ENCODE measurements around the gene NUDT8. TPM values are rescaled to one million over a fixed set of nuclear protein-coding genes. Genes with fewer than 3 reads are reported as not detected.
"Not testable (repeated sequence)": the region's sequence is repeated elsewhere in the genome, so short reads cannot be mapped to it uniquely, and the experiment has no call there.

NUDT8 gene
- total RNA-seq, 1 experiment from 2014 or later, result 17.0 TPM

DNA sequence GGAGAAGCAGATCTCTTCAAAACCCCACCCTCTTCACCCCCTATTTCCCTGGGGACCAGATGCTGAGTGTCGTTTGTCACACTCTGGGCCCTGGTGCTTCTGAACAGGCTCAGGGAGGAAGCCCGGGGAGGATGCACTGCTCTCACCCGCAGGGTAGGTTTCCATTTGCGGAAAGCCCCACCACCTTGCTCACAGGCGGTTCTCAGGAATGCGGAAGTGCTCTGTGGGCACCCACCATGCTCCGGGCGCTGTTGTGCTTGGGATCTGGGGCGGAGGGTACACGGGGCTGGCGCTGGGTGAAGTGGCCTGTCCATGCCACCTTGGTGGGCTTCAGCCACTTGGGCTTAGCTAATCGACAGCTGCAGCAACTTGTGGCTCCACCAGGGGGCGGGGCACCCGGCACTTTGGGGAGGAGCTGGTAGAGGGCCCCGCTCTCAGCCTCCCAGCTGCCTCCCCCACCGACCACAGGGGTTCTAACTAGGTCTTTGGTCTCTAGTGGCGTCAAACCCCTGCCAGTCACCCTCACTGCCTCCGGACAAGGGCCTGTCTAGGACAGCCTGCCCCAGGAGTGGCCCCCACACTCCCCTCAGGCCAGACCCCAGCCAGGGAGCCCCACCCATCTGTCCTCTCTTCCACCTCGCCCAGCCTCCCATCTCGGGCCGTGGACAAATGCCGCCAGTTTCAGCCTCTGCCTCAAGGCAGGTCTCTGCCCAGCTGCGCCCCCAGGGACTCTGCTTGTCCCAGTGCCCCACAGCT, 15.6 kb downstream of the NUDT8 start:
- DNase-seq (ENCODE audit: low read depth), result no peak

DNA sequence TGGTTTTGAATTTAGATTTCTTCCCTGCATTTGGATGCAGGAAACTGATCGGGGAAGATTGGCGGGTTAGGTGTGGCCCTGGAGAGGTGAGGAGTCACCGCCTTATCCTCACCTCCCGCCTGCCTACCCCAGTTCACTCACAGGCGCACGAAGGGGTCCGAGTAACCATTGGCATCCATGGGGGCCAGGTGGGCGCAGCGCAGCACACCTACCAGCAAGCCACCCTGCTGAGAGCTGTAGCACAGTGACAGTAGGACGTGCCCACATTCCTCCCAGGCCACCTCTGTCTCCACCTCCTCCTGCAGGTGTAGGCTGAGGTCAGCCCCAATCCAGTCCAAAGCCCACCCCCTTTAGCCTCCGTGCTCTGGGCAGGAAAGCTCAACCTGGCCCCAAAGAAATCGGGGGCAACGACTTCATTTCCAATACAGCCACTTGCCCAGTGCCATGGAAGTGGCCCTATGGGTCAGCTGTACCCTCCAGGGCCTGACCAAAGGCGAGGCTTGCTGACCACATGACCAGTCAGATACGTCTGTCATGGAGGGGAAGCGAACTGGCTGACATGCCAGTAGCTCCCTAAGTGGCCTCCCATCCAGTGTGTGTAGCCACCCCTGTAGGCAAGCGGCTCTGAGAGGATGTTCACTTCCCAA, 16.3 kb downstream of the NUDT8 start:
- no peak for DNase-seq (ENCODE audit: low read depth)

DNA sequence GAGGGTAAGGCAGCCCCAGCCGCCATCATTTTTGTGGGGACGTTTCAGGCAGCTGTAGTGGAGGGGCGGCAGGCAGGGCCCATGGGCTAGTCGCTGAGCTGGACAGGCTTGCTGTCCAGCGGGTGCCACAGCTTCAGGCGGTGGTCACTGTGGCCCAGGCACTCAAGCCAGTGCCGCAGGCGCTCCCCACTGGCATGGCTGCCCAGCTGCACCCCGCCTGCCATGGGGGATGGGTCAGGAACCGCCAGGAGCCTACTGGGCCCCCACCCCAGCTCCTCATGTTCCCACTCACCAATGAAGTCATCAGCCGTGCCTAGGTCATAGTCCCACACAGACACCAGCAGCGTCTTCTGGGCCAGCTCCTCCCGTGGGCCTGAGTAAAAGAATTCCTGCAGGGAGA, 17.0 kb downstream of the NUDT8 start:
- DNase-seq (ENCODE audit: low read depth), result no peak

DNA sequence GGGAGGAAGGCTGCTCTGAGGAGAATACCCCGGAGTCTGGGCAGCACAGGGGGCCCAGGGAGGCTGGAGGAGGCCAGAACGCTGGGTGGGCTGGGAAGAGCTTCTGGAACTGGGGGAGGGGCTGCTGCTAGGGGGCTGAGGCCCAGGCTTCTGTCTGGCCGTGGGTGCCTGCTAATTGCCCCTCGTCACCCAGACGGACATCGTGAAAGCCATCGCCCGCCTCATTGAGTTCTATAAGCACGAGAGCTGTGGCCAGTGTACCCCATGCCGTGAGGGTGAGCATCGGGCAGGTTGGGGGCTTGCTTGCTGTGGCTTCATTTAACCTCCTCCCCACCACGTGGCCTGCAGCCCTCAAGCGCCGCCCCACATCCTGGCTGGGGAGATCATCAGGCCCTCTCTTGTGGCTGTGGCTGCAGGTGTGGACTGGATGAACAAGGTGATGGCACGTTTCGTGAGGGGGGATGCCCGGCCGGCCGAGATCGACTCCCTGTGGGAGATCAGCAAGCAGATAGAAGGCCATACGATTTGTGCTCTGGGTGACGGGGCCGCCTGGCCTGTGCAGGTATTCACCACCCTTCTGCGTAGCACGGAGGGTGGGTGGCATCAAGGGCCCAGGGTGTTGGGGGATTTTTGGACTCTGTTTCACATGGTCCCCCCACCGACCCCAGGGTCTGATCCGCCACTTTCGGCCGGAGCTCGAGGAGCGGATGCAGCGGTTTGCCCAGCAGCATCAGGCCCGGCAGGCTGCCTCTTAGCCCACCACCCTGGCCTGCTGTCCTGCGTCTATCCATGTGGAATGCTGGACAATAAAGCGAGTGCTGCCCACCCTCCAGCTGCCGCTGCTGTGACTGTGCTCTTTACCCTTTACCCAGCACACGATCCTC, 17.8 kb downstream of the NUDT8 start:
- no peak for DNase-seq (ENCODE audit: low read depth)

DNA sequence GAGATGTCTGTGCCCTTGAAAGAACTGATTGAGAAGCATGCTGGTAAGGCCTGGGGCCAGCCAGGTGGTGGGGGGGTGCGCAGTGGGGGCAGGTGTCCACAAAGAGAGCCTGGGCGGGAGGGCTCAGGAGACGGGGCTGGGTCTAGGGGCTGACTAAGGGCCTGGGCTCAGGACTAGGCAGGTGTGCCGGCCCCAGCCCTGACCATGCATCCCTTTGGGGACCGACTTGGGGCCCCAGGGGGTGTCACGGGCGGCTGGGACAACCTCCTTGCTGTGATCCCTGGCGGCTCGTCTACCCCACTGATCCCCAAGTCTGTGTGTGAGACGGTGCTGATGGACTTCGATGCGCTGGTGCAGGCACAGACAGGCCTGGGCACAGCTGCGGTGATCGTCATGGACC, 18.6 kb downstream of the NUDT8 start:
- DNase-seq (ENCODE audit: low read depth), result no peak

DNA sequence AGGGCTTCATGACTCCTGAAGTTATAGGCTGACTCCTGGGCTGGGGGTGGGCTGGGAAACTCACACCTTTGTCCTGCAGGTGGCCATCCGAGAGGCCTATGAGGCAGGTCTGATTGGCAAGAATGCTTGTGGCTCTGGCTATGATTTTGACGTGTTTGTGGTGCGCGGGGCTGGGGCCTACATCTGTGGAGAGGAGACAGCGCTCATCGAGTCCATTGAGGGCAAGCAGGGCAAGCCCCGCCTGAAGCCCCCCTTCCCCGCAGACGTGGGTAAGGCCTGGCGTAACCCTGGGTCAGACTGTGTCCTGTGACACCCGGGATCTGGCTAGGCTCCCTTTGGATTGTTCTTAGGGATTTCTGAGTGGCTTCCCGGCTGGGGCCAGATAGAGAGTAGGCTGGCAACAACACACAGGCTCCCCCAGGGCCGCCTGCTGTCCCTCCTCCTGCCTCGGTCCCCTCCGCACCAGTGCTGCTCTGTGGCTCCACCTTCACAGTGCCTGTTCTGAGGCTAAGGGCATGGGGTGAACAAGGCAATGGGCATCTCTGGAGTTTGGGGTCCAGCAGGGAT, 19.4 kb downstream of the NUDT8 start:
- DNase-seq (ENCODE audit: low read depth), result no peak

DNA sequence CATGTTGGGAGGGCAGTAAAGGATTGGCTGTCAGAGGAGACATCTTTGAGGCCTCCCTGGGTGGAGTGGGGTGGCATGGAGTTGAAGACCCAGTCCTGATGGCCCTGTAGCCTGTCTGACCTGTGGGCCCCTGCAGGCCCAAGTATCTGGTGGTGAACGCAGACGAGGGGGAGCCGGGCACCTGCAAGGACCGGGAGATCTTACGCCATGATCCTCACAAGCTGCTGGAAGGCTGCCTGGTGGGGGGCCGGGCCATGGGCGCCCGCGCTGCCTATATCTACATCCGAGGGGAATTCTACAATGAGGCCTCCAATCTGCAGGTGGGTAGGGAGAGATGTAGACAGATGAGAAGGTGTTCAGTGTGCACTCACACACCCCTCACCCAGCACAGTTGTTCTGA, 20.4 kb downstream of the NUDT8 start:
- no peak for DNase-seq (ENCODE audit: low read depth)

DNA sequence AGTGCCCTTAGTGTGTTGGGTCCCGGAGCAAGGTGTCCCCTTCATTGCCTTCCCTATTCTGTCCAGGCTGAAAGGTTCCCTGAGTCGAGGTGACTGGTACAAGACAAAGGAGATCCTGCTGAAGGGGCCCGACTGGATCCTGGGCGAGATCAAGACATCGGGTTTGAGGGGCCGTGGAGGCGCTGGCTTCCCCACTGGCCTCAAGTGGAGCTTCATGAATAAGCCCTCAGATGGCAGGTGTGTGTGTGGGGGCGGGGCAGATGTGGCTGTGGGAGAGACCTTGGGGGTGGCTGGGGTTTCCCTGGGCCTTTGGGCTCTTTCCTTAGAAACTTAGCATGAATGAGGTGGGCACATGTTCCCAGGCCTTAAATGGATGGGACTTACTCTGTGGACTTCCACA, 21.3 kb downstream of the NUDT8 start:
- DNase-seq (ENCODE audit: low read depth), result no peak

DNA sequence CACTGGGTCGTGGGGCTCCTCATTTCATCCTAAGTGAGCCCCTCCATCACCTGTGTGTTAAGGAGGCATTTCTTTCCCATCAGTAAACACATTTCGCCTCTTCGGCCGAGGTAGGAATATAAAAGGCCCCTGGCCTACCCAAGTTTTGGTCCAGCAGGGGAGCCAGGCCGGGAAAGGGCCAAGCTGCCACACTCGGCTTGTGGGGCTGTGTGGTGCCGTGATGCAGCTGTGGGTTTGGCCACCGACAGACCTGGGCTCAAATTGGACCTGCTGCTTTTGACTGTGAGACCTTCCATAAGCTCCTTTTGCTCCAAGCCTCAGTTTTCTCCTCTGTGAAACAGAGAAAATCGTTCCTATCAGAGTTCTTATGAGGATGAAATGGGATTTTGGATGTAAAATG, 22.2 kb downstream of the NUDT8 start:
- no peak for DNase-seq (ENCODE audit: low read depth)

DNA sequence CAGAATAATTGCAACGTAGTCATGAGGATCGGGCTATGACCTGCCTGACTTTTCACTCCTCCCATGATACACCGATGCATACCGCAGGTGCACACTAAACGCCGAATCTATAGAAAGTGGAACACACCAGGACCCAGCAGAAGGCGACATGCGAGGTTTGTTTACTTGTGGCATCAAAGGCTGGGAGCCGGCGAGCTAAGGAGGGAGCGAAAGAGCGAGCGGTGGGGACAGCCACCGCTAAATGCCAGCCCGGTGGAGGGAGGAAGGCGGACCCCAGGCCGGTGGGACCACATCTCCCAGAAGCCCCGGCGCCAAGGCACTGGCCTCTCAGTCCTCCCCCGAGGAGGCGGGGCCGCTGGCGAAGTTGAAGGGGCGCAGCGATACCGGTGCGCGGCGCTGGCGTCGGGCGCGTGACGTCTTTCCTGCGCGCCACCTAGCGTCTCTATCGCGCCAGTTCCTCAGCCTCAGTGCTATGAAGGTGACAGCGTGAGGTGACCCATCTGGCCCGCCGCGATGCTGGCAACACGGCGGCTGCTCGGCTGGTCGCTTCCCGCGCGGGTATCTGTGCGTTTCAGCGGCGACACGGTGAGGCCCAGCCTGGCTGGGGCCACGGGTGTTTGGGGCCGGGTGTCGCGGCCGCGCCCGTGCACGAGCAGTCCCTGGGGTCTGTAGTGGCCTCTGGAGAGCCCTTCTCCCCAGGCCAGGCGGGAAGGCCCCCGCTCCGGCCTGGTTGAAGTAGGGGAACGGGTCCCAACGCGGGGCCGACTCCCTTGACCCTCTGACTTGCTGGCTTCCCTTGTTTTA, 23.0 kb downstream of the NUDT8 start, which contains the start of gene NDUFV1:
TSS of gene NDUFV1 (plus strand) at position 445 of the 804 bp plus-strand sequence. CDS start at position 514, 69 bp downstream.
- DNase-seq (ENCODE audit: low read depth), result peak; percentile 91

DNA sequence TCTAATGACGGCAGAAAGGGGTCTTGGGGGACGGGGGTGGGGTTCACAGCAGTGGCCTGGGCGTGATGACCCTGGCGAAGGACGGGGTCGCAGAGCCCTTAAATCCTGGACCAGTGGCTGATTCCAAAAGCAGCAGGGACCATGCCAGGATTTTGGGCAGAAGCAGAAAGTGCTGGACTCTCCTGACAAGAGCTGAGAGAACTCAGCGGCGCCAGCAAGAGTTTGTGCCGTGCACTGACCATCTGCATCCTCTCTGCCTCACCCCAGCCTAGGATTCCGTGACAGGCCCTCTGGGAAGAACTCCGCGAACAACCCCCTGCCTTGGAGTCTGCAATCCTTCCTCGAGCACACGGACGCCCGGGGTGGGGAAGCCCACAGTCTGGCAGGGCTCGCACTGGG, 23.6 kb downstream of the NUDT8 start:
- no peak for DNase-seq (ENCODE audit: low read depth)

DNA sequence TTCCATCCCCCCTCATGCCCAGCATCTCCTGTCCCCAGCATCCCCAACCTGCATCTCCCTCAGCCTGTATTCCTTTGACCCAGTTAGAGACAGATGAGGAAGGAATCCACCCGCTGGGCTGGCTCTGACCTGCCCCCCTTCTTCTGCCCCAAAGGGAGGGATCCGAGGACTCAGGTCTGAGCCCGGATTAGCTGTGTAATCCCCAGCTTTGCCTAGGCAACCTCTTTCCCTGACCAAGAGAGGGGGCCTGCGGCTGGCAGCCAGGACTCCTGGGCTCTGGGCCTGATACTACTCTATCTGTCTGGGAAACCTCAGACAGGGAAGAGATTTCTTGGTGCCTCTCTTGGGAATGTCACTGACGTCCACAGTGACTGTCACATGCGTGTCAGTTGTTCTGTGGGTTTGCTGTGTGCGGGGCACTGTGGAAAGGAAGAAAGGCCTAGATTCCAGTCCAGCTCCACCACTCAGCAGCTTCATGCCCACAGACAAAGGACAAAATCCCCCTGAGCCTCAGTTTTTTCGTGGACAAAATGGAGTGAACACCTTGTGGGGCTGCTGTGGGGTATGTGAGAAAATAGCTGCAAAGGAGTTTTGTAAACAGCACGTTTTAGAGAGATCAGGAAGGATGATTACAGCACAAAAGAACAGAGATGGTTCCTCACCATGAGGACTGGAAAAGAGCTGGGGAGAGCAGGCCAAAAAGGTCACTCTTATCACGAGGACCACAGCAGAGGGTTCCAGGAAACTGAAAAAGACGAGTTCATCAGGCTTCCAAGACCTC, 24.3 kb downstream of the NUDT8 start:
- no peak for DNase-seq (ENCODE audit: low read depth)

DNA sequence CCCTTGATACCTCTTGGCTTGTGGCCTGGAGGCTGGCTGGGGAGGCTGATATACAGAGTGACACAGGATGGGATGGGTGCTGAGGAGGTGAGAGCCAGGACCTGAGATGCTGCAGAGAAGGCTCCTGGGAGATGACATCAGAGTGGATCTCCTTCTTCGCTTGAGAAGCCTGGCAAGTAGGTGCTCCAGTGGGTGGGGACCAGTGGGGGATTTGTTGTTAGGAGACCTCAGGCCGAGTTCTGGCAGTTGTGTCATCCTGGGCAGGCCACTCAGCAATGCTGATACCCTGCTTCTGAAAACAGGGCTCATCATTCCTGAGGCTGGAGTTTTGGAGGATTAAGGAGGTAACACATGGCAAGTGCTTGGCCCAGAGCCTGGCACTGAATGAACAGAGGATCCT, 24.9 kb downstream of the NUDT8 start:
- no peak for DNase-seq (ENCODE audit: low read depth)

DNA sequence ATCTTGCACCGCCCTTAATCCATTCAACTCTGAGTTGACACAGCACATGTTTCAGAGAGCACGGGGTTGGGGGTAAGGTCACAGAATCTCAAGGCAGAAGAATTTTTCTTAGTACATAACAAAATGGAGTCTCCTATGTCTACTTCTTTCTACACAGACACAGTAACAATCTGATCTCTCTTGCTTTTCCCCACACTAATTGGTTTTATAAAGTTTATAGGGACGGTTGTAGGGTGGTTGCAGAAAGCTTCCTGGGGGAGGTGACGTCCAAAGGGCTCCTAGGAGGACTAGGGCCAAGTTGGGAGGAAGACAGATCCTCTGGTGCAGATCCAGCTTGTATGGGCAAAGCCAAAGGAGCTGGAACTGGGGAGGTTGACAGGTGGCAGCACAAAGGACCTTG, 25.6 kb downstream of the NUDT8 start:
- not testable (repeated sequence) for DNase-seq (ENCODE audit: low read depth)

DNA sequence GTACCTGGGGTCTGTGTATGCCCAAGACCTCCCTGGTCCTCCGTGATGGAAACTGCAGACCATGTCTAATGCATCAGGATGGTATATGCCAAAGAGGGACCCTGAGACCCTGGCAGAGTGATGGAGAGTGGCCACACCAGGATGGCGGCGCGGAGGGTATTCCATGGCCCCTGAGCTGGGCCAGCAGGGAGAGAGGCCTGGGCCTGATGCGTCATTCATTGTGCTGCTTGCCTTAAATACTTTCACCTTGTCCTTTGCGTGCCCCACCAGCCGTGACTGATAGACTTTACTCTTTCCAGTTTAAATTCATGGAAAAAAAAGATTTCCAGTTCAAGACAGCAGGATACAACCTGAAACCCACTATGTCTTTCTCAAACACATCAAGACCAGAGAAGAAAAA, 28.6 kb downstream of the NUDT8 start:
- no peak for DNase-seq (ENCODE audit: low read depth)

DNA sequence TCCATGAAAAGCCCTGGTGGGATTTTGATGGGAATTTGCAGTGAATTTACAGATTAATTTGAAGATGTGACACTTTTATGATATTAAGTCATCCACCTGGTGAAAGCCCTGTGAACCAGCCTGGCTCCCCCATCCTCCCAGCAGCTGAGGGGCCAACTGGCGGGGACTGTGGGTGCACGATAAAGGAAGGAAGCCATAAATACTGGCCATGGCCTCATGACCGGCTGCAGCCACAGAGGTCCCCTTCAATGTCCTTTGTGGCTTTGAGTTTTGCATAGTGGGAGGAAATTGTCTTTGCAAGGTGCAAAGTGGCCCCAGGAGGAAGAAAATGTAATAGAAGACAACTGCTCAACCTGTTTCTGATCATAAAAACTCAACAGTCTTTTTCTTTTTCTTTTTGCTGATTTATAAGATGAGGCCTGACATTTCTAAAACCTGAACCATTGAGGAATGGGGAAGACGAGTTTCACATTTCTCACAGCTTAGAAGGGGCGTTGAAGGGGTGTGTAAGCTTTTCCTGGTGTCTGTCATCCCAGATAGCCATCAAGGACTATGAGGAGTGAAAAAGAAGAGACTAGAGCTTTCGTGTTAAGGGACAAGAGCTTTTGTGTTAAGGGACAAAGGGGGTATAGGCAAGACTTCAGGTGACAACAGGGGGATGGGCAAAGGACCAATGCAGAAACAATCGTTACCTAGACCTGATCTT, 29.3 kb downstream of the NUDT8 start:
- DNase-seq (ENCODE audit: low read depth), result no peak

DNA sequence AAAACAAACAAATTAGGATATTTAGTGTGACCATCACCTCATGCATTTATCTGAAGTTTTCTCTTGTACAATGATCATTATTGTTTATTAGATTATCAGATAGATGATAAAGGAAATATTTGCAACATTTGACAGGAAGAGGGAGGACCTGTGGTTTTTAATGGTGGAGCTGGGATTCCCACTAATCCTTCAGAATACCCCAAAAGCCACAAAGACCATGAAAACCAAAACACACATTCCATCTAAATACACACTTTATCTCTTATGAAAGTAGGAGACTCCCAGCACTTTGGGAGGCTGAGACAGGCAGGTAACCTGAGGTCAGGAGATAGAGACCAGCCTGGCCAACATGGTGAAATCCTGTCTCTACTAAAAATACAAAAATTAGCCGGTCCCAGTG, 30.6 kb downstream of the NUDT8 start:
- no peak for DNase-seq (ENCODE audit: low read depth)

DNA sequence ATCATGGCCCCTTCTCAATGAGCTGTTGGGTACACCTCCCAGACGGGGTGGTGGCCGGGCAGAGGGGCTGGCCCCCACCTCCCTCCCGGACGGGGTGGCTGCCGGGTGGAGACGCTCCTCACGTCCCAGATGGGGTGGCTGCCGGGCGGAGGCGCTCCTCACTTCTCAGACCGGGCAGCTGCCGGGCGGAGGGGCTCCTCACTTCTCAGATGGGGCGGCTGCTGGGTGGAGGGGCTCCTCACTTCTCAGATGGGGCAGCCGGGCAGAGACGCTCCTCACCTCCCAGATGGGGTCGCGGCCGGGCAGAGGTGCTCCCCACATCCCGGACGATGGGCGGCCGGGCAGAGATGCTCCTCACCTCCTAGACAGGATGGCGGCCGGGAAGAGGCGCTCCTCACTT, 31.8 kb downstream of the NUDT8 start:
- DNase-seq (ENCODE audit: low read depth), result not testable (repeated sequence)

DNA sequence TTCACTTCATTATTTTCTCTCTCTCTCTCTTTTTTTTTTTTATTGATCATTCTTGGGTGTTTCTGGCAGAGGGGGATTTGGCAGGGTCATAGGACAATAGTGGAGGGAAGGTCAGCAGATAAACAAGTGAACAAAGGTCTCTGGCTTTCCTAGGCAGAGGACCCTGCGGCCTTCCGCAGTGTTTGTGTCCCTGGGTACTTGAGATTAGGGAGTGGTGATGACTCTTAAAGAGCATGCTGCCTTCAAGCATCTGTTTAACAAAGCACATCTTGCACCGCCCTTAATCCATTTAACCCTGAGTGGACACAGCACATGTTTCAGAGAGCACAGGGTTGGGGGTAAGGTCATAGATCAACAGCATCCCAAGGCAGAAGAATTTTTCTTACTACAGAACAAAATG, 32.3 kb downstream of the NUDT8 start:
- DNase-seq (ENCODE audit: low read depth), result not testable (repeated sequence)

All from HT1080 (cell line).